ENCODE data around the gene UGT1A7.

UGT1A7 gene

DNA sequence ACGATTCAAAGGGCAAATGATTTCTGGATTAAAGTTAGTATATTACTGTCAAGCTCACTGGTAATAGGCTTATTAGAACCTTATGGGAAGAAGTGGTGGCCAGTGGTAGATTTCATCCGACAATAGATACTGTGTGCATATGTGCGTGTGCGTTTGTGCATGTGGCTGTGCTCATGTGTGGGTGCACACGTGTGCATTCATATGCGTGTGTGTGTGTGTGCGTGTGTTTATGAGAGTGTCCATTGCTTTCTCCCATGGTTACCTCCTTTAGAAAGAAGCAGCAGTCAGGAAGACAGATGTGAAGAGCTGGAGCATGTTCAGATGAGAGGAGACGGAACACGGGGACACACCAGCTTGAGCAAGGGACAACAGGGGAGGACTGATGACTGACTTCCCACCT is 87.6 kb downstream of the UGT1A7 start:
- H3K27me3 ChIP-seq (ENCODE audit: control insufficient read depth, low read length), result 0 out of 2 replicates have a peak, but pooled peaks cover 2% of the 10 kb centered on the region
- no peaks in the 10 kb centered on the region for H3F3A ChIP-seq (ENCODE audit: control insufficient read depth, insufficient read depth)
- no peaks in the 10 kb centered on the region for H4K20me1 ChIP-seq (ENCODE audit: control insufficient read depth, insufficient read depth, low read depth, low read length)
- H3K4me2 ChIP-seq (ENCODE audit: low read length), result no peak overlapping the region
- H3K4me1 ChIP-seq (ENCODE audit: control insufficient read depth, low read length), result no peaks in the 10 kb centered on the region
- no peaks in the 10 kb centered on the region for H3K9me3 ChIP-seq (ENCODE audit: control insufficient read depth, insufficient read depth, low read length)
- H3K4me3 ChIP-seq (ENCODE audit: low read length), result no peak overlapping the region
- H3K27ac ChIP-seq (ENCODE audit: low read depth, low read length), result no peak overlapping the region
- TF ChIP-seq EZH2phosphoT487 (IDR thresholded peaks at IDR 0.05; ENCODE audit: borderline replicate concordance, low read length), result no peak
- TF ChIP-seq, protein P1, sequence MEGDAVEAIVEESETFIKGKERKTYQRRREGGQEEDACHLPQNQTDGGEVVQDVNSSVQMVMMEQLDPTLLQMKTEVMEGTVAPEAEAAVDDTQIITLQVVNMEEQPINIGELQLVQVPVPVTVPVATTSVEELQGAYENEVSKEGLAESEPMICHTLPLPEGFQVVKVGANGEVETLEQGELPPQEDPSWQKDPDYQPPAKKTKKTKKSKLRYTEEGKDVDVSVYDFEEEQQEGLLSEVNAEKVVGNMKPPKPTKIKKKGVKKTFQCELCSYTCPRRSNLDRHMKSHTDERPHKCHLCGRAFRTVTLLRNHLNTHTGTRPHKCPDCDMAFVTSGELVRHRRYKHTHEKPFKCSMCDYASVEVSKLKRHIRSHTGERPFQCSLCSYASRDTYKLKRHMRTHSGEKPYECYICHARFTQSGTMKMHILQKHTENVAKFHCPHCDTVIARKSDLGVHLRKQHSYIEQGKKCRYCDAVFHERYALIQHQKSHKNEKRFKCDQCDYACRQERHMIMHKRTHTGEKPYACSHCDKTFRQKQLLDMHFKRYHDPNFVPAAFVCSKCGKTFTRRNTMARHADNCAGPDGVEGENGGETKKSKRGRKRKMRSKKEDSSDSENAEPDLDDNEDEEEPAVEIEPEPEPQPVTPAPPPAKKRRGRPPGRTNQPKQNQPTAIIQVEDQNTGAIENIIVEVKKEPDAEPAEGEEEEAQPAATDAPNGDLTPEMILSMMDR (IDR thresholded peaks at IDR 0.05; ENCODE audit: low read depth, low read length, poor library complexity, severe bottlenecking), result no peak
- H3K36me3 ChIP-seq (ENCODE audit: control insufficient read depth, low read length), result no peaks in the 10 kb centered on the region
- no peaks in the 10 kb centered on the region for H3K79me2 ChIP-seq (ENCODE audit: control insufficient read depth, low read length)
- H3K9me2 ChIP-seq (replicated peaks; ENCODE audit: control insufficient read depth, low read length), result no peaks in the 10 kb centered on the region

DNA sequence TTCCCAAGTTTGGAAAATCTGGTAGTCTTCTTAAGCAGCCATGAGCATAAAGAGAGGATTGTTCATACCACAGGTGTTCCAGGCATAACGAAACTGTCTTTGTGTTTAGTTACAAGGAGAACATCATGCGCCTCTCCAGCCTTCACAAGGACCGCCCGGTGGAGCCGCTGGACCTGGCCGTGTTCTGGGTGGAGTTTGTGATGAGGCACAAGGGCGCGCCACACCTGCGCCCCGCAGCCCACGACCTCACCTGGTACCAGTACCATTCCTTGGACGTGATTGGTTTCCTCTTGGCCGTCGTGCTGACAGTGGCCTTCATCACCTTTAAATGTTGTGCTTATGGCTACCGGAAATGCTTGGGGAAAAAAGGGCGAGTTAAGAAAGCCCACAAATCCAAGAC is 90.5 kb downstream of the UGT1A7 start:
- Histone ChIP-seq H3K4me2 (ENCODE audit: low read length) (no peak overlapping the region), H3K27ac (ENCODE audit: low read depth, low read length) (no peak overlapping the region), H3K36me3 (ENCODE audit: control insufficient read depth, low read length) (no peaks in the 10 kb centered on the region), H3K79me2 (ENCODE audit: control insufficient read depth, low read length) (no peaks in the 10 kb centered on the region), H3F3A (ENCODE audit: control insufficient read depth, insufficient read depth) (no peaks in the 10 kb centered on the region), H3K4me3 (ENCODE audit: low read length) (no peak overlapping the region), H3K27me3 (ENCODE audit: control insufficient read depth, low read length) (no peaks in the 10 kb centered on the region), H4K20me1 (ENCODE audit: control insufficient read depth, insufficient read depth, low read depth, low read length) (no peaks in the 10 kb centered on the region), H3K9me3 (ENCODE audit: control insufficient read depth, insufficient read depth, low read length) (peaks cover 2% of the 10 kb centered on the region; the same call in 1 of the 2 replicates), H3K4me1 (ENCODE audit: control insufficient read depth, low read length) (no peaks in the 10 kb centered on the region), H3K9me2 (replicated peaks; ENCODE audit: control insufficient read depth, low read length) (no peaks in the 10 kb centered on the region)
- TF ChIP-seq, protein P1 (IDR thresholded peaks at IDR 0.05; ENCODE audit: low read depth, low read length, poor library complexity, severe bottlenecking), result no peak
- TF ChIP-seq EZH2phosphoT487 (IDR thresholded peaks at IDR 0.05; ENCODE audit: borderline replicate concordance, low read length), result no peak

DNA sequence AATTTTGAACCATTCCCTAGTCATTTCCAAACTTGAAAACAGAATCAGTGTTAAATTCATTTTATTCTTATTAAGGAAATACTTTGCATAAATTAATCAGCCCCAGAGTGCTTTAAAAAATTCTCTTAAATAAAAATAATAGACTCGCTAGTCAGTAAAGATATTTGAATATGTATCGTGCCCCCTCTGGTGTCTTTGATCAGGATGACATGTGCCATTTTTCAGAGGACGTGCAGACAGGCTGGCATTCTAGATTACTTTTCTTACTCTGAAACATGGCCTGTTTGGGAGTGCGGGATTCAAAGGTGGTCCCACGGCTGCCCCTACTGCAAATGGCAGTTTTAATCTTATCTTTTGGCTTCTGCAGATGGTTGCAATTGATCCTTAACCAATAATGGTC is 90.9 kb downstream of the UGT1A7 start:
- no peak overlapping the region for H3K4me3 ChIP-seq (ENCODE audit: low read length)
- no peaks in the 10 kb centered on the region for H3K79me2 ChIP-seq (ENCODE audit: control insufficient read depth, low read length)
- H3K9me3 ChIP-seq (ENCODE audit: control insufficient read depth, insufficient read depth, low read length), result peaks cover 2% of the 10 kb centered on the region; the same call in 1 of the 2 replicates
- H4K20me1 ChIP-seq (ENCODE audit: control insufficient read depth, insufficient read depth, low read depth, low read length), result no peaks in the 10 kb centered on the region
- no peak overlapping the region for H3K4me2 ChIP-seq (ENCODE audit: low read length)
- no peaks in the 10 kb centered on the region for H3K36me3 ChIP-seq (ENCODE audit: control insufficient read depth, low read length)
- no peaks in the 10 kb centered on the region for H3F3A ChIP-seq (ENCODE audit: control insufficient read depth, insufficient read depth)
- H3K27me3 ChIP-seq (ENCODE audit: control insufficient read depth, low read length), result no peaks in the 10 kb centered on the region
- no peaks in the 10 kb centered on the region for H3K9me2 ChIP-seq (replicated peaks; ENCODE audit: control insufficient read depth, low read length)
- TF ChIP-seq EZH2phosphoT487 (IDR thresholded peaks at IDR 0.05; ENCODE audit: borderline replicate concordance, low read length), result no peak
- TF ChIP-seq, protein P1 (IDR thresholded peaks at IDR 0.05; ENCODE audit: low read depth, low read length, poor library complexity, severe bottlenecking), result no peak
- no peak overlapping the region for H3K27ac ChIP-seq (ENCODE audit: low read depth, low read length)
- no peaks in the 10 kb centered on the region for H3K4me1 ChIP-seq (ENCODE audit: control insufficient read depth, low read length)

All from DOHH2 (cell line).